Kidney (tissue), 14 donors: ENCODE data around the gene OPTN. TPM values are rescaled to one million over a fixed set of nuclear protein-coding genes. Genes with fewer than 3 reads are reported as not detected.

Experiments used
- DNase-seq, 5 donors: peaks; one replicate each; pipeline ENCODE4 v3.0.0-alpha.2; 2013 to 2020
- FAIRE-seq: peaks from 2 replicates; lab custom pipeline; 2012; peaks lifted over from hg19 to GRCh38; lab: Jason Lieb, UNC
- H3K27ac ChIP-seq, 2 donors: one replicate each; pipeline ENCODE4 v1.7.0; 2013; ENCODE audit warnings: low read depth in 2 of 2, low read length in 2 of 2, inconsistent platforms in 1 of 2
- H3K27me3 ChIP-seq: one replicate; pipeline ENCODE4 v1.7.1; 2013; ENCODE audit warnings: low read length, inconsistent platforms; ENCODE audit not compliant: control insufficient read depth, insufficient read depth
- H3K36me3 ChIP-seq, 3 donors: one replicate each; pipeline versions ENCODE4 v1.7.0 to v1.7.1; 2013; ENCODE audit warnings: low read length in 3 of 3, control low read depth in 1 of 3, inconsistent platforms in 1 of 3; ENCODE audit not compliant: insufficient read depth in 3 of 3, control insufficient read depth in 2 of 3
- H3K4me1 ChIP-seq, 3 donors: one replicate each; pipeline versions ENCODE4 v1.7.0 to v1.7.1; 2013; ENCODE audit warnings: low read length in 3 of 3, inconsistent platforms in 1 of 3, low read depth in 1 of 3; ENCODE audit not compliant: control insufficient read depth in 2 of 3, insufficient read depth in 2 of 3
- H3K4me3 ChIP-seq, 3 donors: one replicate each; pipeline versions ENCODE4 v1.7.0 to v1.8.1; 2013; ENCODE audit warnings: low read length in 3 of 3, control low read depth in 1 of 3, inconsistent platforms in 1 of 3
- H3K9ac ChIP-seq, 3 donors: one replicate each; pipeline versions ENCODE4 v1.7.0 to v1.7.1; 2013; ENCODE audit warnings: low read length in 3 of 3, control low read depth in 1 of 3, inconsistent platforms in 1 of 3
- H3K9me3 ChIP-seq, 3 donors: one replicate each; pipeline versions ENCODE4 v1.7.0 to v1.7.1; 2013; ENCODE audit warnings: low read length in 3 of 3, control low read depth in 1 of 3, inconsistent platforms in 1 of 3; ENCODE audit not compliant: control insufficient read depth in 2 of 3, insufficient read depth in 1 of 3
- intact Hi-C: fragments of 100-400 bp; cut with DNase I; formaldehyde crosslinking; loops from one replicate; pipeline ENCODE4 v1.11.1; 2022
- polyA plus RNA-seq: library from polyadenylated mRNA; stranded (reverse); fragments of 350-450 nt; fragmentation: Illumina TruSeq; extraction: RNeasy Lipid Tissue Mini Kit (QIAGEN cat#74804); gene quantifications from one replicate; pipeline ENCODE4 v1.2.3, GENCODE V29; 2014; ENCODE audit warnings: low read depth, low replicate concordance; ENCODE audit not compliant: insufficient read depth
- total RNA-seq: library from RNA; stranded (reverse); fragmentation: NEBNext Ultra II Directional; extraction: Animal tissue kit (Norgen Biotek cat#: 25700); gene quantifications from one replicate; pipeline ENCODE4 v1.2.1, GENCODE V29; 2021
- TF ChIP-seq, protein P1 (sequence below): IDR thresholded peaks from 3 replicates; pipeline ENCODE4 v1.5.1; 2012; ENCODE audit warnings: mild to moderate bottlenecking, moderate library complexity, borderline replicate concordance; ENCODE audit not compliant: insufficient read depth; ENCODE audit errors: extremely low read depth
- donor health status: control.
- donor health status: control.
- donor health status: control.
- donor health status: control.
- donor health status: control.
- donor health status: DM: yes; HTN: yes; CAD: no.
- donor health status: Normal renal cell carcinoma (clear cell type).

OPTN gene
- total and polyA plus RNA-seq, 2 donors from 2014 or later = 55.0 to 76.9 TPM

DNA sequence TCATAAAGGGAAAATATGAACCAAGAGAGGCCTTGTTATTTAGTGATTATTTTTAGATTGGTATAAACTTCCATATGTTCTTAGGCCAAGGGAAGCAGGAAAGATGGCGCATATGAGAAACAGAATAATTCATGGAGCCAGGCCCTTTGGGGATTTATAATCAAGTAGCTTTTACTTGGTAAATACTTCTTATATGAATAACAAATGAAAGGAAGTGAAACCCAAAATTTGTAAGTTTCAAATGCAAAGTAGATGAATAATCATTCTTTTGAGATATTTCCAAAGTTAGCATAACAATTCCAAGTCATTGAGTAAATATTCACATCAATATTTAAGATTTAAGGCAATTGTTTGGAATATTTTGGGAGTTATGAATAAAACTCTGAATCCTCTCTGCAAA lies 13.9 kb upstream of the OPTN start:
- Histone ChIP-seq H3K27me3 (no peaks in the 10 kb centered on the region), H3K9me3 (peaks cover 0 to 4% (median 3%) of the 10 kb centered on the region in 3 donors), H3K4me1 (no peaks in the 10 kb centered on the region), H3K9ac (no peak overlapping the region), H3K27ac (no peak overlapping the region), H3K4me3 (no peak overlapping the region), H3K36me3 (no peaks in the 10 kb centered on the region)
- no peak for DNase-seq
- TF ChIP-seq, protein P1, sequence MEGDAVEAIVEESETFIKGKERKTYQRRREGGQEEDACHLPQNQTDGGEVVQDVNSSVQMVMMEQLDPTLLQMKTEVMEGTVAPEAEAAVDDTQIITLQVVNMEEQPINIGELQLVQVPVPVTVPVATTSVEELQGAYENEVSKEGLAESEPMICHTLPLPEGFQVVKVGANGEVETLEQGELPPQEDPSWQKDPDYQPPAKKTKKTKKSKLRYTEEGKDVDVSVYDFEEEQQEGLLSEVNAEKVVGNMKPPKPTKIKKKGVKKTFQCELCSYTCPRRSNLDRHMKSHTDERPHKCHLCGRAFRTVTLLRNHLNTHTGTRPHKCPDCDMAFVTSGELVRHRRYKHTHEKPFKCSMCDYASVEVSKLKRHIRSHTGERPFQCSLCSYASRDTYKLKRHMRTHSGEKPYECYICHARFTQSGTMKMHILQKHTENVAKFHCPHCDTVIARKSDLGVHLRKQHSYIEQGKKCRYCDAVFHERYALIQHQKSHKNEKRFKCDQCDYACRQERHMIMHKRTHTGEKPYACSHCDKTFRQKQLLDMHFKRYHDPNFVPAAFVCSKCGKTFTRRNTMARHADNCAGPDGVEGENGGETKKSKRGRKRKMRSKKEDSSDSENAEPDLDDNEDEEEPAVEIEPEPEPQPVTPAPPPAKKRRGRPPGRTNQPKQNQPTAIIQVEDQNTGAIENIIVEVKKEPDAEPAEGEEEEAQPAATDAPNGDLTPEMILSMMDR = no peak
- intact Hi-C loops = no loop called here
- no peak for FAIRE-seq

- FAIRE-seq (no peak), DNase-seq (no peak)
- H3K27me3 ChIP-seq = no peaks in the 10 kb centered on the region
- H3K27ac ChIP-seq = no peak overlapping the region
- intact Hi-C loops = no loop called here
- no peak overlapping the region for H3K4me3 ChIP-seq
- no peaks in the 10 kb centered on the region for H3K36me3 ChIP-seq
- no peaks in the 10 kb centered on the region for H3K4me1 ChIP-seq
- no peak overlapping the region for H3K9ac ChIP-seq
- TF ChIP-seq, protein P1 = no peak
- H3K9me3 ChIP-seq = peaks cover 0 to 4% (median 3%) of the 10 kb centered on the region in 3 donors
Observed at GRCh38 chr10:13087601-13087985, 12.4 kb upstream of the OPTN start.

DNA sequence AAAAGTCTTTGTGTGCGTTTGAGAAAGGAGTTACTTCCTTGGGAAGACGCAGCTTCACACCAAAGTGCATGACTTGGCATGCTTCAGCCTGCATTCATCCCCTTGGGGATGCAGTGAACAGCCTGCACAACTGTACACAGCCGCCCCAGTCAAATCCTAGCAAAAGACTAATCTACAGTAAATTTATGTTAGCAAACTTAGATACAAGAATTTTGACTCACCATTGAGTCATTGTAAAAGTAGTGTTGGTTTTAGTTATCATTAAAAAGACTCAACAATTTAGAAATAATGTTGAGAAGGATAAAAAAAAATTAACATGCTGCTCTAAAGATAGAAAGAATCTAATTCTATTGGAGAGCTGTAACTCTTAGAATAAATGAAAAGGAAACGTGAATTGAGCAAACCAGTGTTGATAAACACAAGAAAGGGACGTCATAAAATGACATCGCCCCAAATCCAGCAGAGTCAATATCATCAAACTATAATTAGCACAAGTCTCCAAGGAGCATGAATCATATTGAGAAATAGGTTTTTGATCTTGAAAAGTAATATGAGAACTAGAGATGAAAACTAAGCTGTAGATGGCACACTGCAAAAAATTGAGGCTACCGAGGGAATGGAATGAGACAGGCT lies 11.9 kb upstream of the OPTN start:
- Histone ChIP-seq H3K4me1 (no peaks in the 10 kb centered on the region), H3K36me3 (no peaks in the 10 kb centered on the region), H3K27me3 (no peaks in the 10 kb centered on the region), H3K9me3 (peaks cover 0 to 3% (median under 1%) of the 10 kb centered on the region in 3 donors), H3K4me3 (no peak overlapping the region), H3K9ac (no peak overlapping the region), H3K27ac (no peak overlapping the region)
- TF ChIP-seq, protein P1 = no peak
- intact Hi-C loops = no loop called here
- FAIRE-seq (no peak), DNase-seq (no peak)

DNA sequence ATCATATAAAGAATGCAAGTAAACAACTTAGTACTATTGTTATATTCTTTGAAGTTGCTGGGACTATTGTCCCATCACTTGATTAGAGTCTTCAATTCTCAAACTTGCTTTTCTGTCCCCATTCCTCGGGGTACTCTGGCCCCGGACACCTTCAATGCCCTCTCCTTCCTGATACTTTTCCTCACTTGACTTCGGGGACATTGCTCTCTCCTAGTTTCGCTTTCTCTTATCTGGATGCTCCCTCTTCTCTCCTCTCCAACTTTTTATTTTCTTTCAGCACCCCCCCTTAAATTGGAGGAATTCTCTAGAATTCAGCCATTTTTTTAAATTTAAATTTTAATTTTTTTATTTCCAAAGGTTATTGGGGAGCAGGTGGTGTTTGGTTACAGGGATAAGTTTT lies 10.6 kb upstream of the OPTN start:
- Histone ChIP-seq H3K36me3 (no peaks in the 10 kb centered on the region), H3K4me1 (no peaks in the 10 kb centered on the region), H3K9me3 (peaks cover 0 to 3% (median 0%) of the 10 kb centered on the region in 3 donors), H3K4me3 (no peak overlapping the region), H3K27ac (no peak overlapping the region), H3K27me3 (no peaks in the 10 kb centered on the region), H3K9ac (no peak overlapping the region)
- TF ChIP-seq, protein P1 = no peak
- intact Hi-C loops = no loop called here
- no peak for FAIRE-seq
- DNase-seq = no peak
